Erythroblast (primary cell): ENCODE results near the gene CHRD.

Experiments used
- DNase-seq, 2 experiments: peaks; one replicate each; lab custom pipeline; 2025; lab: John Stamatoyannopoulos, UW
- GATA1 ChIP-seq: IDR thresholded peaks from 2 replicates; pipeline ENCODE4 v1.6.1; 2011; ENCODE audit warnings: low read depth, mild to moderate bottlenecking, control low read depth, low read length, moderate library complexity
- POLR2A ChIP-seq: IDR thresholded peaks from 2 replicates; pipeline ENCODE4 v1.6.1; 2011; ENCODE audit warnings: mild to moderate bottlenecking, low read length

The CHRD gene

GRCh38 chr3:184352897-184353545 is 26.8 kb upstream of the CHRD start:
- no peak for TF ChIP-seq GATA1
- TF ChIP-seq POLR2A: no peak
- DNase-seq: no peak

GRCh38 chr3:184353546-184353941 is 26.3 kb upstream of the CHRD start:
- no peak for DNase-seq
- TF ChIP-seq GATA1 (no peak), POLR2A (no peak)

- peak; percentile 51 to 73 for DNase-seq
- TF ChIP-seq GATA1: no peak
- TF ChIP-seq POLR2A: no peak
These were observed 25.6 kb upstream of the CHRD start for GRCh38 chr3:184354121-184354728.

GRCh38 chr3:184354754-184355153 is 25.1 kb upstream of the CHRD start:
- no peak for TF ChIP-seq GATA1
- TF ChIP-seq POLR2A: no peak
- no peak for DNase-seq

GRCh38 chr3:184355261-184356040 is 24.4 kb upstream of the CHRD start:
- DNase-seq: no peak
- TF ChIP-seq POLR2A (no peak), GATA1 (no peak)

GRCh38 chr3:184357248-184358123 is 22.4 kb upstream of the CHRD start:
- no peak for DNase-seq
- TF ChIP-seq POLR2A: no peak
- no peak for TF ChIP-seq GATA1

- DNase-seq: no peak
- TF ChIP-seq GATA1 (no peak), POLR2A (no peak)
These were observed 21.6 kb upstream of the CHRD start for GRCh38 chr3:184358124-184358767.

GRCh38 chr3:184358921-184359350 is 20.9 kb upstream of the CHRD start:
- no peak for DNase-seq
- TF ChIP-seq POLR2A (no peak), GATA1 (no peak)

GRCh38 chr3:184359610-184360009 is 20.2 kb upstream of the CHRD start:
- TF ChIP-seq GATA1 (no peak), POLR2A (no peak)
- no peak for DNase-seq

- DNase-seq: no peak
- no peak for TF ChIP-seq POLR2A
- TF ChIP-seq GATA1: no peak
These were observed 19.6 kb upstream of the CHRD start for GRCh38 chr3:184360070-184360928.

- TF ChIP-seq POLR2A: peak; percentile 37
- TF ChIP-seq GATA1: no peak
- no peak for DNase-seq
These were observed 18.8 kb upstream of the CHRD start for GRCh38 chr3:184360929-184361531.

GRCh38 chr3:184361532-184361931 is 18.3 kb upstream of the CHRD start, which contains the start of the genes CLCN2 and POLR2H:
Gene CLCN2, minus strand, starts transcription at chr3:184361605. Its CDS starts 126 bp downstream, at chr3:184361479.
Gene POLR2H, plus strand, starts transcription at chr3:184361710. Its CDS starts 1,783 bp downstream, at chr3:184363493.
- no peak for TF ChIP-seq GATA1
- TF ChIP-seq POLR2A: peak; percentile 37
- peak; percentile 58 to 77 for DNase-seq
